Renal pelvis (tissue), 3 donors: ENCODE results near the gene DEF6. TPM values are rescaled to one million over a fixed set of nuclear protein-coding genes. Genes with fewer than 3 reads are reported as not detected.

Experiments used
- polyA plus RNA-seq, 3 donors: library from polyadenylated mRNA; unstranded; fragments of 120-200 nt; gene quantifications; one replicate each; pipeline ENCODE4 v1.2.1, GENCODE V29; 2013; ENCODE audit not compliant: insufficient read length in 3 of 3

DEF6 gene
- polyA plus RNA-seq, 3 donors = 4.5 to 5.7 (median 4.7) TPM

Other genes with a start within 250 kb of the DEF6 start
- 1 to 10 TPM; 2.0 to 3.2 (median 2.2) TPM for gene TCP11, start 156.5 kb upstream of the DEF6 start, polyA plus RNA-seq
- 10 to 100 TPM; 44.7 to 62.8 (median 55.7) TPM for gene SCUBE3, start 83.9 kb upstream of the DEF6 start, polyA plus RNA-seq
- 10 to 100 TPM; 47.7 to 69.0 (median 64.2) TPM for gene ZNF76, start 38.1 kb upstream of the DEF6 start, polyA plus RNA-seq
- gene PPARD, start 44.7 kb downstream of the DEF6 start, polyA plus RNA-seq = 10 to 100 TPM; 25.8 to 28.7 (median 27.8) TPM
- 10 to 100 TPM in 2 of 3 donors, 1 to 10 TPM in 1; 9.7 to 10.8 (median 10.6) TPM for gene FANCE, start 154.5 kb downstream of the DEF6 start, polyA plus RNA-seq
- gene RPL10A, start 170.6 kb downstream of the DEF6 start, polyA plus RNA-seq = 1,000 to 10,000 TPM; 1,930 to 2,148 (median 1,961) TPM
- 10 to 100 TPM; 52.8 to 62.5 (median 53.0) TPM for gene TEAD3, start 199.3 kb downstream of the DEF6 start, polyA plus RNA-seq
- gene TULP1, start 215.1 kb downstream of the DEF6 start, polyA plus RNA-seq = 1 to 10 TPM; 1.7 to 4.2 (median 3.4) TPM